Activated CD4-positive, alpha-beta T cell treated with anti-CD3 and anti-CD28 coated beads, Interleukin-2, amount 50 U/mL, for 24 hours (primary cell): ENCODE measurements around the gene NCAM1.

Experiments
- DNase-seq, 2 donors: peaks; one replicate each; pipeline ENCODE4 v3.0.0-alpha.2; 2020; ENCODE audit warnings: low read depth in 1 of 2, low spot score in 1 of 2

The NCAM1 gene

DNA sequence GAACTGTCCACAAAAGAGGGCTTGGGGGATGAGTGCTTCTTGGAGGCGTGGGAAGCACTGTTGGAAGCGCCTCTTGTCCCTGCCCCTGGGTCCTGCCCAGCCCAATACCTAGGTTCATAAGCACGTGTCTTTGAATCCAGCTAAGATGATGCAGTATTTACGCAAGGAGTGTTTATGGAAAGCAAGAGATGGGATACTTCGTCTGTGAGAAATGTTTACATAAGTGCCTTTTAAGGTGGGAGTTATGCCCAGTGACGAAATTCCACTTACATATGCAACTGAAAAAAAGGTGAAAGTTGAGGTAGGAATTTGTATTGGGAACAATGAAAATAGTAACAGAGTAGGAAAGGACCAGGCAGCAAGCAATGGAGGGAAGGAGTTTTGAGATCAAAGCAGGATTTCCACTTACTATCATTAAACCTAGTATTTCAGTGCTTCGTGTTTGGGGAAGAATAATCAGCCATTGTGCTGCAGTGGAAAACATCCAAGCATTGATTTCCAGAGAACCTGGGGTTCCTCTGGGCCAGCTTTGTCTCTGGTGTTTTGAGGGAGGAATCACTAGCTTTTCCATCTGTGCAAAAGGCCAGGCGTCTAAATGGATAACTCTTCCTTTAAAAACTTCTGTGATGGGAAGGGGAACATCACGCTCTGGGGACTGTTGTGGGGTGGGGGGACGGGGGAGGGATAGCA is 237.9 kb downstream of the NCAM1 start:
- DNase-seq: no peak

DNA sequence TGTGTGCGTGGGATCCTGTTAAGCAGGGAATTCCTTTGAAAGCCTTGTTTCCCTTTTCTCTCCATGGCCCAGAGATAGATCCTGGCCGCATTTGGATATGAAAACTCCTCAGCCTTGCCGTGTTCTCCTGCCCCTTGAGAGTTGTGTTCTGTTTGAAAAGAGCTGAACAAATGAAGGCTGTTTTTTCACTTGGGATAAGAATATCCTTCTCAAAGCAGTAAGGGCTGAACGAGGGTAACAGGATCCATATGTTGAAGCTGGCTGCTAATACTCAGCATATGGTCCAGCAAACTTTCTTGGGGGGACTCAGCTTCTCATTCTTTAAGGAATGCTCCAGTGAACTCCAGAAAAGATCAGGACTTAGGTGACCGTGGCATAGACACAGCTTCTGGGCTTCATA is 238.6 kb downstream of the NCAM1 start:
- DNase-seq: no peak

DNA sequence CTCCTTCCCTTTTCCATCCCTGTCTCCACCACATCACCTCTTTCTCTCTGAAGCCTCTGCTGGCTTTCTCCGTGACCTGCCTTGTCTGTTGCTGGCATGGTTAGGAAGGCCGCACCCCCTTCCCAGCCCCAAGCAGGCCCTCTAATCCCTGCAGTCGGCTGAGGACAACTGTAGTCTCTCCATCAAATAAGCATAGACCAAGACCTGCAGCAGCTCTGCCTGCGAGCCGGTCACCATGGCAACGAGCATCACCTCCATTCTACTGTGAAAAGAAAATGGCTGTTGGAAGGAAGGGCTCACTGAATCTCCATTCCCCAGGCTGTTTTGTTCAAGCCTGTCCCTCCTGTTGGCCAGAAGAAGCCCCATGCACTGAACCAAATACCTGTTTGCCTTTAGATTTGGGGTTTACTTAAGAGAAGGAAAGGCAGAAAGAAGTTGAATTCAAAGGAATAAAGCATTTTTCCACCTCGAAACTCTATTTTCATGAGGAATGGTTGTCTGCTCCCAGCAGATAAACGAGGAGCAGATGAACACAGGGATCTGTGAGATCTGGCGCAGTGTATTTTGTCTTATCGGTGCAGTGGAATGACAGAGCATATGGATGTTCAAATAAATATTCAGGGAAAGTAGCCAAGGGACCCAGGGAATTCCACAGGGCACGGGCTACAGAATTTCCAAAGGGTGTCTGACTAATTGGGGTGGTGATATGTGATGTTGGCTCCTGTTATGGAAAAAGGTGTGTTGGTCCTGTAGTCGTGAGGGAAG is 240.0 kb downstream of the NCAM1 start:
- DNase-seq: no peak

DNA sequence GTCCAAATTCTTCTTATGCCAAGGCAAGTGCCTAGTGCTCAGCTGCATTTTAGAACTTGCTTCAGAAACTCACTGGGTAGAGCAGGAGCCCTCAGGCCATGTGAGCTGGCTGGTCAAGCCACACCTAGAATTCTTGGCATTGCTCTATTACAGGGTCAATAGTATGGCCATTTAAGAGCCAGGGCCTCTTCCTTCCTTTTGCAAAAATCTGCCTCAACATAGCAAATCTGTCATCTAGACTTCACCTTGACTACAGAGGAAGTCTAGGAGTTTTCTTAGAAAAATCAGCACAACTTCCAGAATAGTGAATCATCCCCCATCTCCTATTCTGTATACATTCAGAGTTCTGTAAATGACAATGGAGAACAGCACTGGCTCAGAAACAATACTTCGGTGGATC is 241.2 kb downstream of the NCAM1 start:
- DNase-seq: no peak

DNA sequence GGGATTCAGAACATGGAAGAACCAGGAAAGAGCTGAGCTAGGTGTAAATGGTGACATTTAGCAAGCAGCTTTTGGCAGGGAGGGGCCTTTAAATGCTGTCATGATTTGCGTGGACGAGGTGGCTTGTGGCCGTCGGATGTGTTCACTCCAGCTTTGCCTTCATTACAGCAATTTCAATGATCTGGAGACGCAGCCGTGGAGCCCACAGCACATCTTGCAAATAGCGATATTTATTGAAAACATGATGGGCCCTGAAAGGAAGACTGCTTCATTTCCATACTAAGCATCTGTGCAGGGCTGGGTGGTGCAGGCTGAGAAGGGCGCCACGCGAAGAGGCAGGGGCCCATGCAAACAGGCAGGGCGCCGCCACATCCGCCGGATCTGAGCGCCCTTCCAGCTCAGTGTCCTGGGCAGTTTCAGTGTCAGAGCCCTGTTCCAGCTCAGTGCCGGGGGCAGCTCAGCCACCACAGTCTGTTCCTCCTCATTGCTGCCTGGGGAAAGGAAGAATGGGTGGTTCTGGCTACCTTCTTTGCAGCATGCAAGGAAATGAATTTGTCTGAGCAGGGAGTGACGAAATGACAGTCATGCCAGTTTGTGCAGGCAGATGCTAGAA is 242.0 kb downstream of the NCAM1 start:
- no peak for DNase-seq

DNA sequence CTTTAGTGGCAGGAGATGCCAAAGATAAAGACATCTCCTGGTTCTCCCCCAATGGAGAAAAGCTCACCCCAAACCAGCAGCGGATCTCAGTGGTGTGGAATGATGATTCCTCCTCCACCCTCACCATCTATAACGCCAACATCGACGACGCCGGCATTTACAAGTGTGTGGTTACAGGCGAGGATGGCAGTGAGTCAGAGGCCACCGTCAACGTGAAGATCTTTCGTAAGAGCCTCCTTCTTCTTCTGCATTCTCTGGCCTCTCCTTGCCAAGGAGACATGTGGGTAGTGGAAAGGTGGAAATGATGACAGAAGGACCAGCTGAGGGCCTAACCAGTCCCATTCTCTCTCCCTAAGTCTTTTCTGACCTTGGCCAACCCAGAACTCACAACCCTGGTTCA is 243.1 kb downstream of the NCAM1 start:
- no peak for DNase-seq

DNA sequence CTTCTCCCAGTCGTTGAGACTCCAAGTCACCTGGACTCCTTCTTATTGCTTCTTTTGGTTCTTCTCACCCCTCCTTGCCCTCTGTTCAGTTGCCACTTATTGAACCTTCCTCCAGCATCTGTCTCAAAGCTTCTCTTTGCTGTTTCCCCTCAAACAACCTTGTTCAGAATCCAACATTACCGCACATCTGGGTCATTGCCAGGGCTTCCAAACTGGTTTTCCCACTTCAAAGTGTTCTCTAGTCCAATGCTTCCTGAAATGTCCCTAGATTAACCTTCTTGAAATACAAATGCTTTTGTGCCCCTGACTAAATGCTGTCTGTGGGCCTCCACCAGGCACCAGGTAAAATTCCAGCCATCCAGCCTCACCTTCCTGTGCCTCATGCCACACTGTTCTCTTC is 252.3 kb downstream of the NCAM1 start:
- DNase-seq: no peak

DNA sequence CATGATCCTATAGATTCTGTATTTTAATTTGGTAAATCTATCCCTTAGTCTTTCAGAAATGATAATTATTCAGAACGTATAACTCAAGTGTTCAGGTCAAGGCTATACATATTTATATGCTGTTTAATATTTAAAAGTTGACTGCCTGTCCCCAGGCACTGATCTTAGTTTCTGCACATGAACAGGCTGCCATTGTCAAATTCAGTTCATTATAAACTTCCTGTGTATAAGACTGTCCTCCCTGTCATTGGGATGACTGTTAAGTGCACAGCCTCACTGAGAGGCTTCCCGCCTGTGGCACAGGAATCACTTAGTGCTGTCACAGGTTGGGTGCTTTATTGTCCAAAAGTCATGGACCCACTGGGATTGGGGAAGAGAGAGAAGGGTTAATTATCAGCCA is 261.0 kb downstream of the NCAM1 start:
- DNase-seq: no peak

DNA sequence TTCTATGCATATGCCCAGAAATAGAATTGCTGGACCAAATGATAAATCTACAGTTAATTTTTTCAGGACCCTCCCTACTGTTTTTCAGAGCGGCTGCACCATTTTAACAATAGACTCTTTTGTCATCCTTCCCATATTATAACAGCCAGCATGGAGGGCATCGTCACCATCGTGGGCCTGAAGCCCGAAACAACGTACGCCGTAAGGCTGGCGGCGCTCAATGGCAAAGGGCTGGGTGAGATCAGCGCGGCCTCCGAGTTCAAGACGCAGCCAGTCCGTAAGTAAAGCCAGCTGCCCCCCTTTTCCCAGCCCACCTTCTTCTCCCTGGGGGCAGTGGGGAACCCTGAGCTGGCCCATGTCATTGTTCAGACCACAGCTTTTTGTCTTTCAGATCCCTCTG is 273.7 kb downstream of the NCAM1 start:
- DNase-seq: no peak

DNA sequence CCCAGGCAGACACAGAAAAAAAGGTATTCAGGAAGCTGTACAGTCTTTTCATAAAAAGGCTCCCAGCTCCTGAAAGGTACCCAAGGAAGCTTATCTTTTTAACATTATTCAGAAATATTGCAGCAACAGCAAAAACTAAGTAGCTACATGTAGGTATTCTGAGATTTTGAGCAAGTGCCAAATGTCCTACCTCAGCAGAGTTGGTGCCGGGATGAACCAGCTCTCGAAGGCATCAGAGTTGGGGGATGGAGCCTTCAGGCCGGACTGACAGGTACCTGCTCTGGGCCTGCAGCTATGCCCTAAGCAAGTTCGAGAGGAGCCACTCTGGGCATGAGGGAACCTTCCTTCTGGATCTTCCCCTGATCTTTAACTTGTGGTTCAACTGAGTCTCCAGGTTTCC is 276.0 kb downstream of the NCAM1 start:
- DNase-seq: no peak

DNA sequence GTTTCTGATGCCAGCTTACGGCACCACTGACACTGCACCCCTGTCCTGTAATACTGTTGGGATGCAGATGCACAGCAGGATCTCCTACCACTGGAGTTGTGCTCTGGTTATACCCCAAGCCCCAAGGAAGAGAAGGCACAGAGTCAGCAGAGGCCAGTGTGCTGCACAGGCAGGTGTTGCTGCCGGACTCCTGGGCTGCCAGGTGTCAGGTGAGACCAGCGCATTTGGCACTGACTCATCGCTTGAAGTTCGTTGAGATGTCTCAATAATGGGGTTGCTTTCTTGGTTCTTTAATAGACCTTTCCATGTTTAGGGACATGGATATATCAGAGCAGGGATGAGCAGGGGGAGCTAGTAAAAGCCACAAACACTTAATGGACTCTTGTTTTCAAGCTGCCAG is 277.5 kb downstream of the NCAM1 start:
- no peak for DNase-seq

DNA sequence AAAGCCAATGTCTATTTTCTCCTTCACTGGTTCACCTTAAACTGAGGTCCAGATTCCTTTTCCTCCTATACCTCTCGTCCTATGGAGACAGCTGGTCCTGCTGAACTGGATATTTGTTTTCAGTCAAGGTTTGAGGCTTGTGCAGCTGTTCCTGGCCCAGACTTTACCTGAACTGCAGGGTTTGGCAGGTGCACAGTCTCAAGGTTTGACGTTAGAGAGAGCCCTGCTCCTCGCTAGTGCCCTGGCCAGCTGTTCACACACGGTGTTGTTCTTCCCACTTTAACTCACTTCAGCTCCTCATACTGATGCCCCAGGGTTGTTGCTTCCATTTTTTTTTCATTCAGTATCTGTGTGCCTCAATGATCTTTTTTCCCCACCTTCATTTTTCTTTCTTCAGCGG is 279.2 kb downstream of the NCAM1 start:
- DNase-seq: no peak

DNA sequence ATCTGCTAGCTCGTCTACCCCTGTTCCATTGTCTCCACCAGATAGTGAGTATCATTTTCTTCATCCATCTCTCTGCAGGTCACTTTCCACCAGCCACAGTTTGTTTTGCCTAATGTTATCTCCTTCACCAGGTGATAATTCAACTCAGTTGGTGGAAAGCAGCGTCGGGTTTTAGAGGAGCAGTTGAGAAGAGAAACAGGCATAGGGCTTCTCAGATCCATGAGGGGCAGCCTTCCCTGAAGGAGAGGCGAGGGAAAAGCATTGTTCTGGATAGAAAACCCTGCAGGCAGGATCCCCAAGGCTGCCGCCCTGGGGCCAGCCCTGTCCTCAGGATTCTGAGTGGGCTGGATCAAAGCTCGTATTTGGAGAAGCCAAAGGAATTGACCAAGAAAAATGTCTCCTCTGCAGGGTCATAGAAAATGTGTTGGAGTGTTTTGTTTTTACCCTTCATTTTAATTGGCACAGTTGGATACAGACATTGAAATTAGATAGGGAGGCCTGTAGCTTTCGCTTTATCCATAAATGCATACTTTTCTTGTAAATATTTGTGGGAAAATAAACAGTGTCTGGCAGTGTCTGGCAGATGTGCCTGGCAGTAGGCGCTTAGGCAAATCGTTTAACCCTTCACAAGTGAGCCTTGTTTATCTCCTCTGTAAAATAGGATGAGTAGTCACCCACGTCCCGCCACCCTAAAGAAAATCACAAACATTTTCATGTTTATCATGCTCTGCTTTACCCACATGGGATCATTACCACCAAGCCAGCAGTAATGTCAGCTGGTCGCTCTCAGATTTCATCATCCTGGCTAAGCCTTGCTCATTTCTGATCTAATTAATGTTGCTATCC is 279.8 kb downstream of the NCAM1 start:
- no peak for DNase-seq

DNA sequence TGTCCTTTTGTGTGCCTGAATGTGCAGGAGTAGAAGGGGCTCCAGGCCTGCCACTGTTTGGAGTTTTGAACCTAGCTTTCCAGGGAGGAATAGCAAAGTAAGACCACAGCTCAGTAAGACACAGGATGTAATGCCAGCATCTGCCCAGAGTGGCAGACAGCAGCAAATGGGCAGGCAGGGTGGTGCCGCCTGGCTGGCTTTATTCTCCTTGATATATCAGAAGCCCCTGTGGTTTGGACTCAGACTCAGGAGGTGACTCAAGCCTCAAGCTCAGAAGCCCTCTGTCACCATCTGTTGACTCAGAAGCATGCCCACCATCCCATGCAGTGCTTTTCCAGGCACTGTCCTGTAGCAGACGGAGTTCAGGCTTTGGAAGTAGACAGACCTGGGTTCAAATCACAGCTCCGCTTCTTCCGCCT is 280.4 kb downstream of the NCAM1 start:
- no peak for DNase-seq

DNA sequence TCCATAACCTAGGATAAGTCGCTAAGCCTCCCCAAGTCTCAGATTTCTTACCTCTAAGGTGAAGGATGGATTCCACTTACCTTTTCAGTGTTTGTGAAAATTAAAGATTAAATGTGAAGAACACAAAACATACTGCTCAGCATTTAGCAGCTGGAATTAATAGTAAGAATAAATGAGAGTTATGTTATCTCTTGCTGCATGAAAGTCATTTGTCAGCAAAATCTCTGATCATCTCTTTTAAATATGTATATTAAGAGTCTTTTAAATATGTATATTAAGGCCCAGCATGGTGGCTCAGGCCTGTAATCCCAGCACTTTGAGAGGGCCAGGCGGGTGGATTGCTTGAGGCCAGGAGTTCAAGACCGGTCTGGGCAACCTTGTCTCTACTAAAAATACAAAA is 280.8 kb downstream of the NCAM1 start:
- no peak for DNase-seq

DNA sequence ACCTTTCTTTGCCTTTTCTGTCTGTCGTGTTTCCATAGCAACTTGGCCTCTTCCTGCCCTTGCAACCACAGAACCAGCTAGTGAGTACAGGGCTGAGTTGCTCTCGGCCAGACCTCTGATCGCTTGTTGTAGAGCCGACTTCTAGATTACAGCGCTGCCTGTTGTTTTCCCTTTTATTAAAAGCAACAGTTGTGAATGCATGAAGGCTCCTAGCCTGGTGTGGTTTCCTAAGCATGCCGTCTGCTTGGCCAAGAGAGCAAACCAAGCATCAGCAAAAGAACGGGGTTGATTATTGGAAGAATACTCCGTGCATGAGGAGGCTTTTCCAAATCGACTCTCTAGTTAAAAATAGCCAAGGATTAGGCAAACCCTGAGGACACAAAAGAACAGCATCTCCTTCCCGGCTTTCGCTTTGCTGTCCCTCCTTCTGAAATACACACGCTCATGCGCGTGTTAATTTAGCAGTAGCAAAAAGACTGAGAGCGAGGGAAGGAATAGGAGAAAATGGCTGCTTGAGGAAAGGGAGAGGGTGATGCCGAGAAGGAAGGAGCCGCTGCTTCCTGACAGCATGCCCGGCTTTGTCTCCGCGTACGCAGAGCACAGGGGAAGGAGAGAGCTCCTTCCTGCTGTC is 281.7 kb downstream of the NCAM1 start:
- DNase-seq: no peak

DNA sequence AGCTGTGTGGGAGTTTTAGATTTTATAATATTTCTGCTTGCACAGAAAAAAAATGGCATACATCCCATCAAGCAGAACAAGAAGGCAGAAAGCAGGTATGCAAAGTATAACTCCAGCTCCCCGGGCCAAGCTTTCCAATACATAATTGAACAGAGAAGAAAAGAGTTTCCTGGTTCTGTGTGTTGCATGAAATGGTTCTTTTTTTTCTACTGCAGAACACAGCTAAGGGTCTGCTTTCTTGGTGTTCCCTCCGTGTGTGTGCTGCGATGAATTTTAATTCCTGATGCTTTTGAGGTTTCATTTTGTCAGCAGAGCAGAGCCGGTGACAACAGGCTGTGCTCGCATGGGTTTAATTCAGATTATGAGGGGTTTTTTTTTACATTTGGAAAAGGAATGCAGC is 282.5 kb downstream of the NCAM1 start:
- no peak for DNase-seq

DNA sequence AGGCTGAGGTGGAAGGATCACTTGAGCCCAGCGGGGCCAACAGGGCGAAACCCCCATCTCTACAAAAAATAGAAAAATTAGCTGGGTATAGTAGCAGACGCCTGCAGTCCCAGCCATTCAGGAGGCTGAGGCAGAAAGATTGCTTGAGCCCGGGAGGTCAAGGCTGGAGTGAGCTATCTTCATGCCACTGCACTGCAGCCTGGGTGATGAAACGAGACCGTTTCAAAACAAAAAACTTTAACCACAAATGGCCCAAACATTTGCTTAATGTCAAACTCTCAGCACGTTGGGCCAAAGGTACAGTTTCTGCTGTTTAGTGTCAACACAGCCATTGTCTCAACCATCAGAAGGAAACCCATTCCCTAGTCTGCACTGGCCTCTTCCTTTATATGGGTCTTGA is 284.0 kb downstream of the NCAM1 start:
- no peak for DNase-seq

DNA sequence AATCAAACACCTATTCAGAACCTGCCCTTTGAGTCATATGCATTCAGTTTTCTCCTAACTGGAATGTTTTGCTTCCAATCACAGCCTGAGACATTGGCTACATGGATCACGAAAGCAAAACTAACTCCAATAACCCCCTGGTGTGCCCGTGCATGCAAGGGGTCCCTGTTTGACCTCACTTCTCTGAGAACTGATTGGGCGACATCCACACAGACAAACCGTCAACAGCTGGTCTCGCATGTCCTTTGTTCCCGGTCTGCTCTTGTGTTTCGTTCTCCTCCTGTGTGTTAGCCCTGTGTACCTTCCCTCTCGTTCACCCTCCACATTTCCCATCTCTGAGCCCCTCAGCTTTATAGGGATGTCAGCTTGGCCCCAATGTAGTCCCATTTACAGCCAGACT is 286.0 kb downstream of the NCAM1 start:
- no peak for DNase-seq

DNA sequence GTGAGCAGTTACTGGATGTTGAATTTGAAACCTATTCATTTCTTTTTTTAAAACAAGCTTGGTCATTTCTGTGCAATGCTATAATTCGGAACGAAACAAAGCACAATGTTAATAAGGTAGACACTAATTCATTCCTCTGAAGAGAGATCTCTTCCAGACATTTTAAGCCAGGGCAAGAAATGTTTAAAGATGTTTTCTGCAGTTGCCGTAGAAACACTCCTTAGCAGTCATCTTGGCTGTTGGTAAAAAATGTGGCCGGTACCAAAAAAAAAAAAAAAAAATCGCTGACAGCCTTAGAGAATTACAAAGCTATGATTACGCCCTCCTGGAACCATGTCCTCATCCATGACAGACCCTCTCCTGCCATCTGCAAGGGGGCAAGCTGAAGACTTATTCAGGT is 286.7 kb downstream of the NCAM1 start:
- no peak for DNase-seq
